Natural killer cell treated with Interleukin-12 subunit alpha and Interleukin-12 subunit beta and Interleukin-15 and Interleukin-18, amount 100 ng/mL, for 72 hours (primary cell): ENCODE results near the gene PKP4. TPM values are rescaled to one million over a fixed set of nuclear protein-coding genes. Genes with fewer than 3 reads are reported as not detected.
"Not testable (repeated sequence)": the region's sequence is repeated elsewhere in the genome, so short reads cannot be mapped to it uniquely, and the experiment has no call there.

Experiments used
- ATAC-seq, 2 donors: fragments of 150-1000 bp; cut with Tn5 transposase in 1 of 2; sonication (Bioruptor Pico), chemical (Tn5 transposase) in 1 of 2; 2 replicates each; pipeline ENCODE4 v1.10.0; 2021
- DNase-seq: peaks from one replicate; pipeline ENCODE4 v3.0.0; 2022; ENCODE audit warnings: low spot score
- H3K27ac Mint-ChIP-seq, 2 donors: 1 replicate in 1 of 2; 2 replicates in 1 of 2; pipeline ENCODE4 v1.8.0; 2022; ENCODE audit warnings: mixed read lengths in 2 of 2, mild to moderate bottlenecking in 1 of 2, moderate library complexity in 1 of 2
- H3K27me3 Mint-ChIP-seq, 2 donors: 1 replicate in 1 of 2; 2 replicates in 1 of 2; pipeline ENCODE4 v1.8.0; 2022; ENCODE audit warnings: mixed read lengths in 2 of 2
- H3K36me3 Mint-ChIP-seq: one replicate; pipeline ENCODE4 v1.8.0; 2022; ENCODE audit warnings: mixed read lengths
- H3K4me1 Mint-ChIP-seq, 2 donors: 1 replicate in 1 of 2; 2 replicates in 1 of 2; pipeline ENCODE4 v1.8.0; 2022; ENCODE audit warnings: low read depth in 2 of 2, mixed read lengths in 2 of 2, mild to moderate bottlenecking in 1 of 2
- H3K4me3 Mint-ChIP-seq: one replicate; pipeline ENCODE4 v1.8.0; 2022; ENCODE audit warnings: mixed read lengths
- H3K9me3 Mint-ChIP-seq: 2 replicates; pipeline ENCODE4 v1.8.0; 2022; ENCODE audit warnings: mixed read lengths
- total RNA-seq, 2 donors: library from RNA; stranded (reverse); gene quantifications; one replicate each; pipeline ENCODE4 v1.2.3, GENCODE V29; 2022

The PKP4 gene
- total RNA-seq, 2 donors from 2014 or later: 16.9 to 54.4 TPM

- ATAC-seq (peak; percentile 50 to 54), DNase-seq (no peak)
- Mint-ChIP-seq H3K36me3 (no peaks in the 10 kb centered on the region), H3K4me1 (peaks cover 13 to 19% of the 10 kb centered on the region in 2 donors), H3K4me3 (peak overlapping the region; percentile 92), H3K9me3 (no peaks in the 10 kb centered on the region), H3K27ac (peak overlapping the region; percentile 53 to 82), H3K27me3 (peaks cover 20% of the 10 kb centered on the region in 2 donors)
Observed at GRCh38 chr2:158457826-158458616, 1.3 kb downstream of the PKP4 start.

- H3K27me3 Mint-ChIP-seq: peaks cover 17 to 20% of the 10 kb centered on the region in 2 donors
- DNase-seq (no peak), ATAC-seq (no peak)
- H3K36me3 Mint-ChIP-seq: no peaks in the 10 kb centered on the region
- peak overlapping the region; percentile 53 to 82 for H3K27ac Mint-ChIP-seq
- peaks cover 13 to 19% of the 10 kb centered on the region in 2 donors for H3K4me1 Mint-ChIP-seq
- H3K9me3 Mint-ChIP-seq: no peaks in the 10 kb centered on the region
- peak overlapping the region; percentile 92 for H3K4me3 Mint-ChIP-seq
Observed at GRCh38 chr2:158458617-158458920, 1.8 kb downstream of the PKP4 start.

GRCh38 chr2:158459161-158460003, 2.6 kb downstream of the PKP4 start:
- peaks cover 13 to 19% of the 10 kb centered on the region in 2 donors for H3K4me1 Mint-ChIP-seq
- H3K4me3 Mint-ChIP-seq: no peak overlapping the region
- DNase-seq (no peak), ATAC-seq (no peak)
- H3K27me3 Mint-ChIP-seq: peaks cover 9 to 16% of the 10 kb centered on the region in 2 donors
- H3K27ac Mint-ChIP-seq: no peak overlapping the region
- H3K9me3 Mint-ChIP-seq: no peaks in the 10 kb centered on the region
- no peaks in the 10 kb centered on the region for H3K36me3 Mint-ChIP-seq

- Mint-ChIP-seq H3K4me1 (peaks cover 13 to 18% of the 10 kb centered on the region in 2 donors), H3K27ac (no peak overlapping the region), H3K9me3 (no peaks in the 10 kb centered on the region), H3K36me3 (no peaks in the 10 kb centered on the region), H3K27me3 (peaks cover 8 to 15% of the 10 kb centered on the region in 2 donors), H3K4me3 (no peak overlapping the region)
- DNase-seq: no peak
- ATAC-seq: no peak
Observed at GRCh38 chr2:158460632-158461297, 4.0 kb downstream of the PKP4 start.

- Mint-ChIP-seq H3K27me3 (peaks cover 1 to 8% of the 10 kb centered on the region in 2 donors), H3K4me3 (no peak overlapping the region), H3K4me1 (peaks cover under 1 to 6% of the 10 kb centered on the region in 2 donors), H3K9me3 (no peaks in the 10 kb centered on the region), H3K27ac (no peak overlapping the region), H3K36me3 (no peaks in the 10 kb centered on the region)
- ATAC-seq (no peak), DNase-seq (no peak)
Observed at GRCh38 chr2:158463496-158464095, 6.8 kb downstream of the PKP4 start.

GRCh38 chr2:158464426-158465281, 7.9 kb downstream of the PKP4 start:
- Mint-ChIP-seq H3K36me3 (no peaks in the 10 kb centered on the region), H3K4me3 (no peak overlapping the region), H3K9me3 (no peaks in the 10 kb centered on the region), H3K27ac (no peak overlapping the region), H3K4me1 (peaks cover 0 to 5% of the 10 kb centered on the region in 2 donors), H3K27me3 (peaks cover 0 to 7% of the 10 kb centered on the region in 2 donors)
- peak in 1 of 2 donors; percentile 70 for ATAC-seq
- DNase-seq: no peak

- H3K9me3 Mint-ChIP-seq: no peaks in the 10 kb centered on the region
- H3K27me3 Mint-ChIP-seq: no peaks in the 10 kb centered on the region
- H3K4me1 Mint-ChIP-seq: no peaks in the 10 kb centered on the region
- no peak overlapping the region for H3K27ac Mint-ChIP-seq
- no peak overlapping the region for H3K4me3 Mint-ChIP-seq
- peaks cover 9% of the 10 kb centered on the region for H3K36me3 Mint-ChIP-seq
- DNase-seq (no peak), ATAC-seq (no peak)
Observed at GRCh38 chr2:158467248-158467647, 10.5 kb downstream of the PKP4 start.

- H3K4me3 Mint-ChIP-seq, ATAC-seq, H3K4me1 Mint-ChIP-seq, H3K27me3 Mint-ChIP-seq, DNase-seq, H3K27ac Mint-ChIP-seq, H3K36me3 Mint-ChIP-seq, H3K9me3 Mint-ChIP-seq: not testable (repeated sequence)
Observed at GRCh38 chr2:158472829-158473228, 16.1 kb downstream of the PKP4 start.

GRCh38 chr2:158473300-158473699, 16.5 kb downstream of the PKP4 start:
- not testable (repeated sequence) for H3K9me3 Mint-ChIP-seq, H3K27me3 Mint-ChIP-seq, H3K36me3 Mint-ChIP-seq, H3K4me1 Mint-ChIP-seq, H3K27ac Mint-ChIP-seq, H3K4me3 Mint-ChIP-seq, ATAC-seq, DNase-seq

- Mint-ChIP-seq H3K4me1 (peaks cover 7 to 8% of the 10 kb centered on the region in 2 donors), H3K9me3 (no peaks in the 10 kb centered on the region), H3K4me3 (no peak overlapping the region), H3K27ac (no peak overlapping the region), H3K36me3 (peaks cover 9% of the 10 kb centered on the region), H3K27me3 (no peaks in the 10 kb centered on the region)
- no peak for DNase-seq
- no peak for ATAC-seq
Observed at GRCh38 chr2:158473719-158474392, 17.1 kb downstream of the PKP4 start.

GRCh38 chr2:158474526-158475011, 17.8 kb downstream of the PKP4 start:
- H3K27ac Mint-ChIP-seq, H3K4me1 Mint-ChIP-seq, H3K9me3 Mint-ChIP-seq, H3K36me3 Mint-ChIP-seq, ATAC-seq, H3K4me3 Mint-ChIP-seq, DNase-seq, H3K27me3 Mint-ChIP-seq: not testable (repeated sequence)

- no peak for ATAC-seq
Observed at GRCh38 chr2:158477202-158477601, 20.4 kb downstream of the PKP4 start.

More at GRCh38 chr2:158477202-158477601, 20.4 kb downstream of the PKP4 start:
- Mint-ChIP-seq H3K27me3 (no peaks in the 10 kb centered on the region), H3K36me3 (no peaks in the 10 kb centered on the region), H3K27ac (no peak overlapping the region), H3K4me3 (no peak overlapping the region), H3K4me1 (peaks cover 7 to 8% of the 10 kb centered on the region in 2 donors), H3K9me3 (no peaks in the 10 kb centered on the region)
- no peak for DNase-seq
